IPS-15b (cell line): ENCODE measurements around the gene RGL4.

Experiments used
- H3K27me3 ChIP-seq: one replicate; pipeline ENCODE4 v1.6.1; 2013; ENCODE audit warnings: low read length; ENCODE audit not compliant: control insufficient read depth, insufficient read depth
- H3K36me3 ChIP-seq: one replicate; pipeline ENCODE4 v1.6.1; 2013; ENCODE audit warnings: low read length; ENCODE audit not compliant: control insufficient read depth, insufficient read depth
- H3K4me1 ChIP-seq: one replicate; pipeline ENCODE4 v1.6.1; 2013; ENCODE audit warnings: mild to moderate bottlenecking, low read length; ENCODE audit not compliant: control insufficient read depth, insufficient read depth
- H3K4me3 ChIP-seq: one replicate; pipeline ENCODE4 v1.5.1; 2013; ENCODE audit warnings: low read depth, low read length
- H3K9ac ChIP-seq: one replicate; pipeline ENCODE4 v1.6.1; 2013; ENCODE audit warnings: low read depth, mild to moderate bottlenecking, low read length
- H3K9me3 ChIP-seq: one replicate; pipeline ENCODE4 v1.6.1; 2013; ENCODE audit warnings: mild to moderate bottlenecking, low read length; ENCODE audit not compliant: control insufficient read depth, insufficient read depth

Gene RGL4

DNA sequence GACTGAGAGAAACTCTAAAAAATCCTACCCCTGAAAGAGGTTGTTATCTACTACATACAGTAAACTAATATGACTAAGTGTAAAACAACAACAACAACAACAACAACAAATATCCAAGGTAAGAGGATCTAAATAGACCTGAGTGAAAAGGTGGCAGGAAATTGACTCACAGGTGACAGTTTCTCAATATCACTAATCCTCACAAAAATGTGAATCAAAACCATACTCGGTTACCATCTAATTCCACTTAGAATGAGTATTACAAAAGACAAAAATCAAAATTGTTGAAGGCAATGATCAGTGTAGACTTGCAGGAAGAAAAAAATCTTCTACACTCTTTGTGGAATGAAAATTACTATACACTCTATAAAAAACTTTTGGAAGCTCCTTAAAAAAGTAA, 17.5 kb downstream of the RGL4 start:
- H3K4me1 ChIP-seq, result no peaks in the 10 kb centered on the region
- H3K36me3 ChIP-seq, result peaks cover 29% of the 10 kb centered on the region
- H3K4me3 ChIP-seq, result no peak overlapping the region
- no peaks in the 10 kb centered on the region for H3K9me3 ChIP-seq
- H3K9ac ChIP-seq, result no peak overlapping the region
- no peaks in the 10 kb centered on the region for H3K27me3 ChIP-seq

GRCh38 chr22:23709107-23709506, 18.3 kb downstream of the RGL4 start:
- no peak overlapping the region for H3K4me3 ChIP-seq
- H3K36me3 ChIP-seq, result peaks cover 35% of the 10 kb centered on the region
- H3K9me3 ChIP-seq, result no peaks in the 10 kb centered on the region

GRCh38 chr22:23712256-23712655, 21.4 kb downstream of the RGL4 start:
- H3K4me3 ChIP-seq, result no peak overlapping the region
- no peak overlapping the region for H3K9ac ChIP-seq
- no peaks in the 10 kb centered on the region for H3K4me1 ChIP-seq
- peaks cover 33% of the 10 kb centered on the region for H3K36me3 ChIP-seq
- no peaks in the 10 kb centered on the region for H3K27me3 ChIP-seq
- no peaks in the 10 kb centered on the region for H3K9me3 ChIP-seq

More at GRCh38 chr22:23709107-23709506, 18.3 kb downstream of the RGL4 start:
- no peaks in the 10 kb centered on the region for H3K27me3 ChIP-seq
- no peaks in the 10 kb centered on the region for H3K4me1 ChIP-seq
- no peak overlapping the region for H3K9ac ChIP-seq

DNA sequence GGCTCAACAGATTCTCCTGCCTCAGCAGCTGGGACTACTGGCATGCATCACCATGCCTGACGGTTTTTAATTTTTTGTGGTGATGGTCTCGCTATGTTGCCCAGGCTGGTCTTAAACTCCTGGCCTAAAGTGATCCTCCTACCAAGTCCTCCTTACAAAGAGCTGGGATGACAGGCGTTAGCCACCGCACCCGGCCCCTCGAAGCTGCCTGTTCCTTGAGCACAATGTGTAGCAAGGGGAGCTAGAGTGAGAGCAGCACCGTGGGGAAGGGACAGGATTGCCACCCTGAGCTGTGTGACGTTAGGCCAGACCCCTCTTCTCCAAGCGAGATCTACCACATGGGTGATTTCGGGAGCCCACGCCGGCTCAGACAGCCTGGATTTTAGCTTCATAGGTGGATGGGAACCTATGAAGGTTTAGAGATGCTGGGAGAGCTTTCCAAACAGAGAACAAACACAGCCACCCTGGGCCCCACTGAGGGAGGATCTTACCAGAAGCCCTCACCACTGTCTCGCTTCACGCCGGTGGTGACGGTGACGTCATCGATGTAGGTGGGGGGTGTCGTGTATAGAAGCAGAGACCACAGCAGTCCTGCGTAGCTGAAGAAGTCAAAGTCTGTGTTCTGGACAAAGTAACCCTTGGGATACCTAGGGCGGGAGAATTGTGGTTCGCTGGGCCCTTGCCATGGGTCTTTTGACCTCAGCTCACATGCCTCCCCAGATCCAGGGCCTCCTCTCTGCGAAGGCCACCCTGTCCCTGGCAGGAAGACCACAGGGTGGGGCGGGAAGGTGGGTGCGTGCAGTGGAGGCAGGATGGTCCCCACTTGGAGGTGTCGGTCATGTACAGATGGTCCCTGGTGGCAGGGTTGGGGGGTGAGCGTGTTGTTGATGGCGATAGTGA, 23.1 kb downstream of the RGL4 start:
- no peaks in the 10 kb centered on the region for H3K9me3 ChIP-seq
- H3K27me3 ChIP-seq, result no peaks in the 10 kb centered on the region
- peaks cover 32% of the 10 kb centered on the region for H3K36me3 ChIP-seq
- H3K4me3 ChIP-seq, result no peak overlapping the region
- no peak overlapping the region for H3K9ac ChIP-seq
- no peaks in the 10 kb centered on the region for H3K4me1 ChIP-seq

GRCh38 chr22:23714596-23715578, 24.1 kb downstream of the RGL4 start:
- Histone ChIP-seq H3K27me3 (no peaks in the 10 kb centered on the region), H3K4me3 (no peak overlapping the region), H3K9me3 (no peaks in the 10 kb centered on the region), H3K9ac (no peak overlapping the region), H3K36me3 (peaks cover 28% of the 10 kb centered on the region), H3K4me1 (no peaks in the 10 kb centered on the region)

- no peaks in the 10 kb centered on the region for H3K27me3 ChIP-seq
- H3K4me1 ChIP-seq, result no peaks in the 10 kb centered on the region
- H3K4me3 ChIP-seq, result peak overlapping the region; percentile 92
- no peak overlapping the region for H3K9ac ChIP-seq
- H3K36me3 ChIP-seq, result peaks cover 25% of the 10 kb centered on the region
- no peaks in the 10 kb centered on the region for H3K9me3 ChIP-seq
Observed at GRCh38 chr22:23715806-23716375, 25.1 kb downstream of the RGL4 start.

GRCh38 chr22:23716811-23717801, 26.3 kb downstream of the RGL4 start:
- H3K4me1 ChIP-seq, result no peaks in the 10 kb centered on the region
- peak overlapping the region; percentile 92 for H3K4me3 ChIP-seq
- no peaks in the 10 kb centered on the region for H3K9me3 ChIP-seq
- H3K36me3 ChIP-seq, result peaks cover 19% of the 10 kb centered on the region
- no peaks in the 10 kb centered on the region for H3K27me3 ChIP-seq
- peak overlapping the region; percentile 89 for H3K9ac ChIP-seq

DNA sequence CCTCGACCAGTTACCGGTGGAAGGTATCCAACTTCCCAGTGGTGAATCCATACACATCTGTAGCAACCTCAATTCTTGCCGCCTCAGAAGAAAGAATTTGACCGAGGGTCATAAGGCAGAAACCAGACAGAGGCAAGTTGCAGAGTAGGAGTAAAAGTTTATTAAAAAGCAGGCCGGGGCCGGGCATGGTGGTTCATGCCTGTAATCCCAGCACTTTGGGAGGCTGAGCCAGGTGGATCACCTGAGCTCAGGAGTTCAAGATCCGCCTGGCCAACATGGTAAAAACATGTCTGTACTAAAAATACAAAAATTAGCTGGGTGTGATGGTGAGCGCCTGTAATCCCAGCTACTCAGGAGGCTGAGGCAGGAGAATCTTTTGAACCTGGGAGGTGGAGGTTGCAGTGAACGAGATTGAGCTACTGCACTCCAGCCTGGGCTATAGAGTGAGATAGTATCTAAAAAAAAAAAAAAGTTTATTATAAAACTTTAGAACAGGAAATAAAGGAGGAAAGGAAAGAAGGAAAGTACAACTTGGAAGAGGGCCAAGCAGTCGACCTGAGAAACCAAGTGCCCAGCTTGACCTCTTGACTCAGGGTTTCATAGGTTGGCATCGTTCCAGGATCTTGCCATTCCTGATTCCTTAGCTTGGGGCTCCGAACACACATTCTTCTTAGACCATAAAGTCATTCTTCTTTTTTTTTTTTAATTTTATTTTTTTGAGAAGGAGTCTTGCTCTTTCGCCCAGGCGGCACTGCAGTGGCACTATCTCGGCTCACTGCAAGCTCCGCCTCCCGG, 27.8 kb downstream of the RGL4 start:
- H3K9ac ChIP-seq, result no peak overlapping the region
- H3K4me1 ChIP-seq, result no peaks in the 10 kb centered on the region
- no peaks in the 10 kb centered on the region for H3K27me3 ChIP-seq
- no peak overlapping the region for H3K4me3 ChIP-seq
- H3K9me3 ChIP-seq, result no peaks in the 10 kb centered on the region
- peaks cover 12% of the 10 kb centered on the region for H3K36me3 ChIP-seq

DNA sequence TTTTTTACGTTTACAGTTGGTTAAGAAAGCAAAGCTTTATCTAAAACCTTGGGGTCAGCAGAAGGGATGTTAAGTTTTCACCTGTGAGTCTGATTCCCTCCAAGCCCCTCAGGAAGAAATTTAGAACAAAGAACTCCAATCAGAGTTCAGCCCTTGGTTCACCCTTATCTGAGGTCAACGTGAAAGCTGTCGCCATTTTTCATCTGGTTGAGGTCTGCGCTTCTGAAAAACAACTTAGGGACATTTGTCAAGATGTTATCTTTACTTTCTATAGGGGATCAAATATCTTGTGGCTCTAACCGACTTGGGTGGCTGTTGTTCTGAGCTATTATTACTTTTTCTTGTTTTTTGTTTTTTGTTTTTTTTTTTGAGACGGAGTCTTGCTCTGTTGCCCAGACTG, 30.0 kb downstream of the RGL4 start:
- Histone ChIP-seq H3K36me3 (no peaks in the 10 kb centered on the region), H3K9me3 (no peaks in the 10 kb centered on the region), H3K27me3 (no peaks in the 10 kb centered on the region), H3K4me1 (no peaks in the 10 kb centered on the region), H3K4me3 (no peak overlapping the region), H3K9ac (no peak overlapping the region)

DNA sequence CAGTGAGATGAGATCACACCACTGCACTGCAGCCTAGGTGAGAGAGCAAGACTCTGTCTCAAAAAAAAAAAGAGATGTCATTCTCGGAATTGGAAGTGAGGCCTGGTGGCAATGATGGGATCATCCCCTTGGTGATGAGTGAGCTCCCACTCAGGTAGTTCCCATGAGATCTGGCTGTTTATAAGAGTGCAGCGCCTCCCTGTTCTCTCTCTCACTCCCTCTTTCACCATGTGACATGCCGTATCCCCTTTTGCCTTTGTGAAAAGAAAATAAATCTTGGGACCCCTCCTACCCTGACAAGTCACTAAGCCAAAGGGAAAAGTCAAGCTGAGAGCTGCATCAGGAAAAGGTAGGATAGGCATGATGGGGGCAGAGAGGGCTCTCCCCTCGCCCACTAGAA, 31.3 kb downstream of the RGL4 start:
- H3K4me1 ChIP-seq, result no peaks in the 10 kb centered on the region
- H3K36me3 ChIP-seq, result no peaks in the 10 kb centered on the region
- H3K9ac ChIP-seq, result no peak overlapping the region
- no peak overlapping the region for H3K4me3 ChIP-seq
- H3K9me3 ChIP-seq, result no peaks in the 10 kb centered on the region
- no peaks in the 10 kb centered on the region for H3K27me3 ChIP-seq
